Body of pancreas (tissue), 4 donors: Measurements from ENCODE around the gene BMP7. TPM values are rescaled to one million over a fixed set of nuclear protein-coding genes. Genes with fewer than 3 reads are reported as not detected.

Experiments used
- ATAC-seq: fragments of 150-250 bp; one replicate; pipeline ENCODE4 v1.9.1; 2016
- DNase-seq, 4 donors: peaks; one replicate each; pipeline ENCODE4 v3.0.0-alpha.2; 2019
- H3K27ac ChIP-seq, 4 donors: fragments of 200-600 bp; sonication (generic); 1 replicate in 3 of 4; 2 replicates in 1 of 4; pipeline versions ENCODE4 v1.5.1 to v1.6.1; 2016 to 2019; ENCODE audit warnings: mild to moderate bottlenecking in 1 of 4, mixed read lengths in 1 of 4, moderate library complexity in 1 of 4
- H3K27me3 ChIP-seq, 2 donors: fragments of 200-600 bp; sonication (generic); one replicate each; pipeline ENCODE4 v1.6.0; 2016; ENCODE audit warnings: mild to moderate bottlenecking in 1 of 2
- H3K36me3 ChIP-seq, 2 donors: fragments of 200-600 bp; sonication (generic); replicated peaks in 1 of 2; 2 replicates each; pipeline ENCODE4 v1.5.1; 2016; ENCODE audit warnings: low read depth in 2 of 2; ENCODE audit not compliant: insufficient read depth in 1 of 2
- H3K4me1 ChIP-seq: fragments of 200-600 bp; sonication (generic); one replicate; pipeline ENCODE4 v1.6.0; 2016
- H3K4me3 ChIP-seq, 2 donors: fragments of 200-600 bp; sonication (generic); 1 replicate in 1 of 2; 2 replicates in 1 of 2; pipeline ENCODE4 v1.5.1; 2016 to 2019
- H3K9me3 ChIP-seq, 3 donors: fragments of 200-600 bp; sonication (generic); 1 replicate in 2 of 3; 2 replicates in 1 of 3; pipeline ENCODE4 v1.5.1; 2016
- CTCF ChIP-seq, 7 experiments: fragments of 450-650 bp in 4 of 7; fragments of 200-600 bp in 3 of 7; sonication (generic) in 3 of 7; IDR thresholded peaks; one replicate each; pipeline ENCODE4 v1.5.1; 2016 to 2019; ENCODE audit warnings: antibody characterized with exemption in 7 of 7
- POLR2A ChIP-seq, 3 donors: fragments of 450-650 bp; IDR thresholded peaks; one replicate each; pipeline ENCODE4 v1.6.1; 2016; ENCODE audit warnings: antibody characterized with exemption in 3 of 3, mild to moderate bottlenecking in 2 of 3
- WGBS, 2 donors: methylation state at CpG; one replicate each; pipeline ENCODE4 v1.1.5; 2017; 5-methylcytosine and 5-hydroxymethylcytosine counted together
- intact Hi-C: fragments of 100-400 bp; cut with DNase I; formaldehyde crosslinking; loops from one replicate; pipeline ENCODE4 v1.15.1; 2023
- total RNA-seq, 2 donors: library from RNA; depleted of rRNA; stranded (reverse); fragments of >200 nt; gene quantifications; one replicate each; pipeline ENCODE4 v1.1.0, GENCODE V29; 2016

BMP7 gene
- total RNA-seq, 2 donors from 2014 or later, result 4.2 TPM; not detected in 1

GRCh38 chr20:57313230-57313629, 46.8 kb upstream of the BMP7 start:
- intact Hi-C loops, result no loop called here
- Histone ChIP-seq H3K9me3 (no peaks in the 10 kb centered on the region), H3K4me1 (no peaks in the 10 kb centered on the region), H3K4me3 (no peak overlapping the region), H3K27me3 (no peaks in the 10 kb centered on the region), H3K36me3 (no peaks in the 10 kb centered on the region), H3K27ac (no peak overlapping the region)
- WGBS, 2 donors, result 36 to 41% methylated on average over 5 of the region's 5 CpGs
- TF ChIP-seq POLR2A (IDR thresholded peaks at IDR 0.05) (no peak), CTCF (IDR thresholded peaks at IDR 0.05) (no peak)
- no peak for ATAC-seq
- no peak for DNase-seq

- Histone ChIP-seq H3K4me1 (no peaks in the 10 kb centered on the region), H3K36me3 (no peaks in the 10 kb centered on the region), H3K27ac (no peak overlapping the region), H3K27me3 (no peaks in the 10 kb centered on the region), H3K4me3 (no peak overlapping the region), H3K9me3 (no peaks in the 10 kb centered on the region)
- TF ChIP-seq POLR2A (IDR thresholded peaks at IDR 0.05), result no peak
- no peak for TF ChIP-seq CTCF (IDR thresholded peaks at IDR 0.05)
- intact Hi-C loops, result no loop called here
- DNase-seq (no peak), ATAC-seq (no peak)
- WGBS, 2 donors, result 67 to 69% methylated on average over 6 of the region's 6 CpGs
Measured at GRCh38 chr20:57312138-57312537, 45.7 kb upstream of the BMP7 start.

- no peak for DNase-seq
- WGBS, 2 donors, result 76 to 80% methylated on average over 9 to 11 of the region's 11 CpGs
- intact Hi-C loops, result no loop called here
Measured at GRCh38 chr20:57310821-57311514, 44.5 kb upstream of the BMP7 start.

GRCh38 chr20:57309544-57310115, 43.2 kb upstream of the BMP7 start:
- ATAC-seq, result no peak
- 55 to 68% methylated on average over 9 of the region's 9 CpGs for WGBS, 2 donors
- no peaks in the 10 kb centered on the region for H3K27me3 ChIP-seq

More at GRCh38 chr20:57310821-57311514, 44.5 kb upstream of the BMP7 start:
- no peaks in the 10 kb centered on the region for H3K9me3 ChIP-seq
- no peak overlapping the region for H3K4me3 ChIP-seq
- H3K27ac ChIP-seq, result no peak overlapping the region
- ATAC-seq, result no peak
- H3K27me3 ChIP-seq, result no peaks in the 10 kb centered on the region
- no peaks in the 10 kb centered on the region for H3K36me3 ChIP-seq
- no peak for TF ChIP-seq POLR2A (IDR thresholded peaks at IDR 0.05)
- no peak for TF ChIP-seq CTCF (IDR thresholded peaks at IDR 0.05)
- no peaks in the 10 kb centered on the region for H3K4me1 ChIP-seq

More at GRCh38 chr20:57309544-57310115, 43.2 kb upstream of the BMP7 start:
- Histone ChIP-seq H3K4me3 (no peak overlapping the region), H3K36me3 (no peaks in the 10 kb centered on the region), H3K27ac (no peak overlapping the region), H3K9me3 (no peaks in the 10 kb centered on the region), H3K4me1 (no peaks in the 10 kb centered on the region)
- DNase-seq, result no peak
- TF ChIP-seq POLR2A (IDR thresholded peaks at IDR 0.05) (no peak), CTCF (IDR thresholded peaks at IDR 0.05) (no peak)
- intact Hi-C loops, result no loop called here
